NT2/D1 (cell line): Measurements from ENCODE around the gene COX4I2.
"Not testable (repeated sequence)": the region's sequence is repeated elsewhere in the genome, so short reads cannot be mapped to it uniquely, and the experiment has no call there.

Experiments
- DNase-seq: peaks from one replicate; pipeline ENCODE4 v3.0.0-alpha.2; 2011; ENCODE audit warnings: low read depth, low spot score
- H3K27me3 ChIP-seq: 2 replicates; pipeline ENCODE4 v1.6.0; 2011; ENCODE audit warnings: mild to moderate bottlenecking; ENCODE audit not compliant: insufficient read length, insufficient read depth
- H3K36me3 ChIP-seq: 2 replicates; pipeline ENCODE4 v1.6.1; 2011; ENCODE audit warnings: mild to moderate bottlenecking, low read length, mixed read lengths; ENCODE audit not compliant: insufficient read depth, insufficient read length
- H3K4me1 ChIP-seq: 2 replicates; pipeline ENCODE4 v1.5.1; 2011; ENCODE audit not compliant: insufficient read depth, insufficient read length
- H3K4me3 ChIP-seq: 2 replicates; pipeline ENCODE4 v1.5.1; 2011; ENCODE audit warnings: low read depth; ENCODE audit not compliant: insufficient read length
- H3K9ac ChIP-seq: 2 replicates; pipeline ENCODE4 v1.6.0; 2011; ENCODE audit warnings: low read depth; ENCODE audit not compliant: insufficient read length
- H3K9me3 ChIP-seq: 2 replicates; pipeline ENCODE4 v1.5.1; 2011; ENCODE audit warnings: mild to moderate bottlenecking, low read length; ENCODE audit not compliant: insufficient read depth
- SUZ12 ChIP-seq: IDR thresholded peaks from 2 replicates; pipeline ENCODE4 v1.6.1; 2011; ENCODE audit not compliant: insufficient read length, insufficient read depth; ENCODE audit errors: extremely low read depth
- YY1 ChIP-seq: IDR thresholded peaks from 2 replicates; pipeline ENCODE4 v1.6.1; 2011; ENCODE audit not compliant: insufficient read length, insufficient read depth
- ZNF274 ChIP-seq: IDR thresholded peaks from 2 replicates; pipeline ENCODE4 v1.6.1; 2011; ENCODE audit warnings: mild to moderate bottlenecking, low read depth, low read length

Gene COX4I2

GRCh38 chr20:31595654-31596411 lies 41.9 kb upstream of the COX4I2 start:
- TF ChIP-seq SUZ12, result no peak
- TF ChIP-seq ZNF274, result no peak
- TF ChIP-seq YY1, result no peak
- Histone ChIP-seq H3K9me3 (no peaks in the 10 kb centered on the region), H3K27me3 (no peaks in the 10 kb centered on the region), H3K4me3 (no peak overlapping the region), H3K4me1 (peaks cover 12% of the 10 kb centered on the region), H3K9ac (peak overlapping the region; percentile 84), H3K36me3 (no peaks in the 10 kb centered on the region)
- DNase-seq, result no peak

GRCh38 chr20:31596412-31596715 lies 41.3 kb upstream of the COX4I2 start:
- not testable (repeated sequence) for H3K9me3 ChIP-seq, H3K36me3 ChIP-seq, H3K27me3 ChIP-seq, H3K4me3 ChIP-seq, DNase-seq
- peaks cover 12% of the 10 kb centered on the region for H3K4me1 ChIP-seq
- H3K9ac ChIP-seq, result peak overlapping the region; percentile 84

- Histone ChIP-seq H3K27me3 (no peaks in the 10 kb centered on the region), H3K4me3 (no peak overlapping the region), H3K4me1 (peaks cover 12% of the 10 kb centered on the region), H3K9ac (peak overlapping the region; percentile 57), H3K36me3 (no peaks in the 10 kb centered on the region), H3K9me3 (no peaks in the 10 kb centered on the region)
- DNase-seq, result no peak
- TF ChIP-seq ZNF274 (no peak), SUZ12 (no peak), YY1 (no peak)
These were observed 40.8 kb upstream of the COX4I2 start for GRCh38 chr20:31596831-31597480.

GRCh38 chr20:31597481-31597855 lies 40.2 kb upstream of the COX4I2 start:
- Histone ChIP-seq H3K4me3 (no peak overlapping the region), H3K9ac (no peak overlapping the region), H3K27me3 (no peaks in the 10 kb centered on the region), H3K36me3 (no peaks in the 10 kb centered on the region), H3K4me1 (peaks cover 12% of the 10 kb centered on the region), H3K9me3 (no peaks in the 10 kb centered on the region)
- TF ChIP-seq YY1, result no peak
- no peak for TF ChIP-seq ZNF274
- no peak for TF ChIP-seq SUZ12
- DNase-seq, result no peak

GRCh38 chr20:31602431-31602778 lies 35.3 kb upstream of the COX4I2 start:
- Histone ChIP-seq H3K36me3 (peaks cover 18% of the 10 kb centered on the region), H3K4me1 (peaks cover 4% of the 10 kb centered on the region), H3K4me3 (no peak overlapping the region), H3K9me3 (no peaks in the 10 kb centered on the region), H3K9ac (peak overlapping the region; percentile 3), H3K27me3 (no peaks in the 10 kb centered on the region)
- no peak for TF ChIP-seq YY1
- no peak for TF ChIP-seq SUZ12
- DNase-seq, result no peak

GRCh38 chr20:31602779-31603441 lies 34.8 kb upstream of the COX4I2 start:
- TF ChIP-seq ZNF274 (no peak), YY1 (no peak)
- Histone ChIP-seq H3K4me3 (no peak overlapping the region), H3K9ac (peak overlapping the region; percentile 3), H3K36me3 (peaks cover 18% of the 10 kb centered on the region), H3K4me1 (peaks cover 4% of the 10 kb centered on the region), H3K27me3 (no peaks in the 10 kb centered on the region), H3K9me3 (no peaks in the 10 kb centered on the region)
- no peak for DNase-seq

- H3K4me3 ChIP-seq, result peak overlapping the region; percentile 99
- no peak for DNase-seq
- peak overlapping the region; percentile 92 for H3K9ac ChIP-seq
- H3K36me3 ChIP-seq, result peaks cover 18% of the 10 kb centered on the region
- peaks cover 4% of the 10 kb centered on the region for H3K4me1 ChIP-seq
- no peaks in the 10 kb centered on the region for H3K27me3 ChIP-seq
- TF ChIP-seq SUZ12 (no peak), ZNF274 (no peak), YY1 (no peak)
- no peaks in the 10 kb centered on the region for H3K9me3 ChIP-seq
These were observed 33.7 kb upstream of the COX4I2 start for GRCh38 chr20:31603822-31604566.
